Placental epithelial cell (primary cell): Measurements from ENCODE around the gene MAB21L2. TPM values are rescaled to one million over a fixed set of nuclear protein-coding genes. Genes with fewer than 3 reads are reported as not detected.

Experiments
- total RNA-seq: library from RNA; depleted of rRNA; stranded (reverse); fragments of >200 nt; gene quantifications from 2 replicates; pipeline ENCODE4 v1.2.3, GENCODE V29; 2012

The MAB21L2 gene
- not detected in 2 replicates for total RNA-seq

GRCh38 chr4:150582146-150582872 is at the start of gene MAB21L2:
TSS of gene MAB21L2 (plus strand) at chr4:150582151. CDS start at chr4:150583030, 879 bp downstream.

